DND-41 (cell line): ENCODE data around the gene FBLN5.

ENCODE experiments used
- EZH2 ChIP-seq: IDR thresholded peaks from 3 replicates; pipeline ENCODE4 v1.6.1; 2012; ENCODE audit warnings: borderline replicate concordance, low read depth, mild to moderate bottlenecking, moderate library complexity, low read length, inconsistent platforms; ENCODE audit not compliant: severe bottlenecking
- TF ChIP-seq, protein P1 (sequence below): IDR thresholded peaks from 2 replicates; pipeline ENCODE4 v1.5.1; 2012; ENCODE audit warnings: borderline replicate concordance, low read length, moderate library complexity, mild to moderate bottlenecking; ENCODE audit not compliant: poor library complexity, severe bottlenecking; ENCODE audit errors: extremely low read depth

GRCh38 chr14:91893007-91893406 is 54.5 kb downstream of the FBLN5 start:
- TF ChIP-seq EZH2, result no peak
- TF ChIP-seq, protein P1, sequence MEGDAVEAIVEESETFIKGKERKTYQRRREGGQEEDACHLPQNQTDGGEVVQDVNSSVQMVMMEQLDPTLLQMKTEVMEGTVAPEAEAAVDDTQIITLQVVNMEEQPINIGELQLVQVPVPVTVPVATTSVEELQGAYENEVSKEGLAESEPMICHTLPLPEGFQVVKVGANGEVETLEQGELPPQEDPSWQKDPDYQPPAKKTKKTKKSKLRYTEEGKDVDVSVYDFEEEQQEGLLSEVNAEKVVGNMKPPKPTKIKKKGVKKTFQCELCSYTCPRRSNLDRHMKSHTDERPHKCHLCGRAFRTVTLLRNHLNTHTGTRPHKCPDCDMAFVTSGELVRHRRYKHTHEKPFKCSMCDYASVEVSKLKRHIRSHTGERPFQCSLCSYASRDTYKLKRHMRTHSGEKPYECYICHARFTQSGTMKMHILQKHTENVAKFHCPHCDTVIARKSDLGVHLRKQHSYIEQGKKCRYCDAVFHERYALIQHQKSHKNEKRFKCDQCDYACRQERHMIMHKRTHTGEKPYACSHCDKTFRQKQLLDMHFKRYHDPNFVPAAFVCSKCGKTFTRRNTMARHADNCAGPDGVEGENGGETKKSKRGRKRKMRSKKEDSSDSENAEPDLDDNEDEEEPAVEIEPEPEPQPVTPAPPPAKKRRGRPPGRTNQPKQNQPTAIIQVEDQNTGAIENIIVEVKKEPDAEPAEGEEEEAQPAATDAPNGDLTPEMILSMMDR, result peak; percentile 43
